Hepatocyte (in vitro differentiated cells): ENCODE results near the gene MEIS1.

Source experiments
- CTCF ChIP-seq: fragments of 200-600 bp; sonication (generic); IDR thresholded peaks from 2 replicates; pipeline ENCODE4 v1.5.1; 2016; ENCODE audit warnings: antibody characterized with exemption, mild to moderate bottlenecking; ENCODE audit not compliant: poor library complexity
- EZH2 ChIP-seq: fragments of 200-600 bp; sonication (generic); IDR thresholded peaks from 2 replicates; pipeline ENCODE4 v1.6.1; 2016; ENCODE audit warnings: antibody characterized with exemption, mild to moderate bottlenecking, borderline replicate concordance
- EZH2phosphoT487 ChIP-seq: fragments of 200-600 bp; sonication (generic); IDR thresholded peaks from one replicate; pipeline ENCODE4 v1.6.1; 2018; ENCODE audit warnings: antibody characterized with exemption, mild to moderate bottlenecking, low read depth, moderate library complexity; ENCODE audit not compliant: unreplicated experiment, severe bottlenecking

GRCh38 chr2:66530651-66531050, 95.7 kb downstream of the MEIS1 start:
- no peak for TF ChIP-seq CTCF
- no peak for TF ChIP-seq EZH2
- no peak for TF ChIP-seq EZH2phosphoT487
